ENCODE measurements around the gene PLA2G6.

GRCh38 chr22:38110863-38111852 is 70.5 kb downstream of the PLA2G6 start:
- TF ChIP-seq, protein P1, sequence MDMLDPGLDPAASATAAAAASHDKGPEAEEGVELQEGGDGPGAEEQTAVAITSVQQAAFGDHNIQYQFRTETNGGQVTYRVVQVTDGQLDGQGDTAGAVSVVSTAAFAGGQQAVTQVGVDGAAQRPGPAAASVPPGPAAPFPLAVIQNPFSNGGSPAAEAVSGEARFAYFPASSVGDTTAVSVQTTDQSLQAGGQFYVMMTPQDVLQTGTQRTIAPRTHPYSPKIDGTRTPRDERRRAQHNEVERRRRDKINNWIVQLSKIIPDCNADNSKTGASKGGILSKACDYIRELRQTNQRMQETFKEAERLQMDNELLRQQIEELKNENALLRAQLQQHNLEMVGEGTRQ (IDR thresholded peaks at IDR 0.05; ENCODE audit: low read depth, low read length), result no peak
- TF ChIP-seq, protein P2, sequence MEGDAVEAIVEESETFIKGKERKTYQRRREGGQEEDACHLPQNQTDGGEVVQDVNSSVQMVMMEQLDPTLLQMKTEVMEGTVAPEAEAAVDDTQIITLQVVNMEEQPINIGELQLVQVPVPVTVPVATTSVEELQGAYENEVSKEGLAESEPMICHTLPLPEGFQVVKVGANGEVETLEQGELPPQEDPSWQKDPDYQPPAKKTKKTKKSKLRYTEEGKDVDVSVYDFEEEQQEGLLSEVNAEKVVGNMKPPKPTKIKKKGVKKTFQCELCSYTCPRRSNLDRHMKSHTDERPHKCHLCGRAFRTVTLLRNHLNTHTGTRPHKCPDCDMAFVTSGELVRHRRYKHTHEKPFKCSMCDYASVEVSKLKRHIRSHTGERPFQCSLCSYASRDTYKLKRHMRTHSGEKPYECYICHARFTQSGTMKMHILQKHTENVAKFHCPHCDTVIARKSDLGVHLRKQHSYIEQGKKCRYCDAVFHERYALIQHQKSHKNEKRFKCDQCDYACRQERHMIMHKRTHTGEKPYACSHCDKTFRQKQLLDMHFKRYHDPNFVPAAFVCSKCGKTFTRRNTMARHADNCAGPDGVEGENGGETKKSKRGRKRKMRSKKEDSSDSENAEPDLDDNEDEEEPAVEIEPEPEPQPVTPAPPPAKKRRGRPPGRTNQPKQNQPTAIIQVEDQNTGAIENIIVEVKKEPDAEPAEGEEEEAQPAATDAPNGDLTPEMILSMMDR (conservative IDR thresholded peaks at IDR 0.05; ENCODE audit: low read depth, low read length), result no peak
- TF ChIP-seq CEBPB (IDR thresholded peaks at IDR 0.05; ENCODE audit: low read depth, low read length) (no peak), POLR2A (IDR thresholded peaks at IDR 0.05; ENCODE audit: low read depth, low read length) (no peak), RAD21 (IDR thresholded peaks at IDR 0.05; ENCODE audit: low read length) (no peak), MXI1 (IDR thresholded peaks at IDR 0.05; ENCODE audit: borderline replicate concordance, low read depth, low read length) (no peak), RFX5 (IDR thresholded peaks at IDR 0.05; ENCODE audit: low read depth, low read length) (no peak)

Measured in IMR-90 (cell line).